Measurements from ENCODE around the gene ZNF273.
"Not testable (repeated sequence)": the region's sequence is repeated elsewhere in the genome, so short reads cannot be mapped to it uniquely, and the experiment has no call there.

ZNF273 gene

DNA sequence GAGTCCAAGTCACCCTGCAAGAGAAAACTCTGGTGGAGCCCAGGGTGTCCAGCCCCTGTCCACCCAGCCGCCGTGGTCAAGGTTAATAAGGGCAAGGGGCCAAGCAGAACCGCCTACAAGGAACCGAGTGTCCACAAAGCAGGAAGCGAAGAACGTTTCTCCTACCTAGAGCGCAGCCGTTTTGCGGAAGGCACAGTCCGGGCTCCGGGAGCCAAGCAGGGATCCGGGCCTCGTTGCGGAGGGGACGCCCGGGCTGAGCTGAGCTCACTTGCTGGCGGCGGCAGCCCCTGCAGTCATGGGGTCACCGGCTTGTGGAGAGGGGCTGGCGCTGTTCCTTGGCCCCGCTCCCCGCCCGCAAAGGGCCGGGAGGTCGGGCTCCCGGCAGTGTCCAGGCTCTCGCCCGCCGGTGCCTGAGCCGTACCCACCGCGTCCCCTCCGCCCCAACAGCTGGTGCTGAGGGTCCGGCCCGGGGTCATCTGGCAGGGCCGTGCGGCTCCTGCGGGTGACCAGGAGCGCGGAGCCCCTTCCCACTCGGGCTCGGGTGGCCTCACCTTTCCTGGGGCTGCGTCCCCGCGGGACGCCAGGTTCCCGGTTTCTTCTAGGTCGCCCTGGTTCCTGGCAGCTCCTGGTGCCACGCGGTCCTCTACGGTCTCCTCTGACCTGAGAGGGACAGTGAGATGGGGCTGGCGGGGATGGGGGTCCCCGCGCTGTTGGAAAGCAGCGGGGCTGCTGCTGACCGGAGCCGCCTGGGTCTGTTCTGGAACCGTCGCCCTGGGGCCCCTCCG lies 14.0 kb upstream of the ZNF273 start:
- peak; percentile 65 to 77 for DNase-seq
- TF ChIP-seq GATA1 (IDR thresholded peaks at IDR 0.05; ENCODE audit: low read depth, low read length) (no peak), POLR2A (IDR thresholded peaks at IDR 0.05; ENCODE audit: low read length) (no peak)

DNA sequence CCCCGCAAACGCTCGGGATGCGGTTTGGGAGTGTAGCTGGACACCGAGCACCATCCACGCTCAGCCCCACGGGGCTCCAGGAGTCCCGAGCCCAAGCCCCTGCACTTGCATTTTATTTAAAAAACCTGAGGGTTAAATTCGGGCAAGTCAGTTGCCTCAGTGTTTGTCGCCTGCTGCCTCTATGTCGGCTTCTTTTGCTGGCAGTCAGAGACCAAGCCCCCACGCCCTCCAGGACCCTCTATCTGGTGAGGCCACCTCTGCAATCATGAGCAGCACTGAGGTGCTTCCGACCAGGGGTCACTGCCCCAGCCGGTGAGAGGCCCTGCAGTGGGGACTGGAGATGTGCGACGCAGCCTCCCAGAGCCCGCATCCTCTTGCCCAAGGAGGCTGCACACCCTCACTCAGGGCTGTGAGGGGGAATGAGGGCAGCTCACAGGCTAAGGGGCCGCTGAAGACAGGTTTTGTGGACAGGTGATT lies 13.3 kb upstream of the ZNF273 start:
- TF ChIP-seq GATA1 (IDR thresholded peaks at IDR 0.05; ENCODE audit: low read depth, low read length) (no peak), POLR2A (IDR thresholded peaks at IDR 0.05; ENCODE audit: low read length) (no peak)
- peak; percentile 72 to 79 for DNase-seq

DNA sequence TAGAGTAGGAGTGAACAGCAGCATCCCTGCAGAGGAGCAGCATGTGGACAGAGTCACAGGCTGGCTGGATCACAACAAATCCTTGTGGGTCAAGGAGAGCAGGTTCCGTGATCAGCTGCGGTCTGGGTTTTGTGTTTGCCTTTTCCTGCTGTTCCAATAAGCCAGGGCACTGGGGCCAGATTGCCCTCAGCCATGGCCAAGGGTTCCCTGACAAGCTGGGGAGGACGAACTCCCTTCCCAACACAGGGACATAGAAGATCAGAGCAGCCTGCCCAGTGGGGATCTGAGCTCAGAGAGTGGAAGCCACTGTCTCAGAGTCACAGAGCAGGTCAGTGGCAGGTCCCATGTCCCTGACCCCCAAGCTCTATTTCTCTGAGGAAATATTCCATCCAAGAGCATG lies 12.8 kb upstream of the ZNF273 start:
- DNase-seq: peak in 1 of 2 experiments; percentile 49

DNA sequence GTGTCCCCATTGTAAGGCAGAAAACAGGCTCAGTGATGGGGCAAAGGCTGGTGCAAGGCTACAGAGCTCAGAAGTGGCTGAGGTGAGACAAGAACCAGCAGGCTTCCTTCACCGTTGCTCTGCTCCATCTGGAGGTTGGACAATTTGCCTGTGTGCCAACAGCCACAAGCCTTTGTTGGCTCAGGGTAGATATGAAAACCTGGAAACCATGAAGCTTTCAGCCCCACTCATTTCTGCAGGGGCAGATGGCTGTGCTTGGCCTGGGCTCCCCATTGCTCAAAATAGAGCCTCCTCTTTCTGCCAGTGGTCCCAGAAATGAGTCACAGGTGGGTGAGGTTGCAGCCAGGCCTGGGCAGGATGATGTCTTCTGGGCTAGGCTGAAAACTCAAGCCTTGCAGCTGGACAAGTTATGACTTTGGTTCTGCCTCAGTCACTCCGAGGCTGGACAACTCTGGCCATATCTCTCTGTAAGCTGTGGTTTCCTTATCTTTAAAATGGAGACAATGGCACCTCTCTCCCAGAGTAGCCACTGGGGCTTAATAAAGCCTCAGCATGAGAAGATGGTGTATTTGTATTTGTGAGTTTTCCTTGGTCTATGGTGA lies 12.2 kb upstream of the ZNF273 start:
- DNase-seq: peak; percentile 67 to 69
- TF ChIP-seq POLR2A (IDR thresholded peaks at IDR 0.05; ENCODE audit: low read length) (no peak), GATA1 (IDR thresholded peaks at IDR 0.05; ENCODE audit: low read depth, low read length) (no peak)

DNA sequence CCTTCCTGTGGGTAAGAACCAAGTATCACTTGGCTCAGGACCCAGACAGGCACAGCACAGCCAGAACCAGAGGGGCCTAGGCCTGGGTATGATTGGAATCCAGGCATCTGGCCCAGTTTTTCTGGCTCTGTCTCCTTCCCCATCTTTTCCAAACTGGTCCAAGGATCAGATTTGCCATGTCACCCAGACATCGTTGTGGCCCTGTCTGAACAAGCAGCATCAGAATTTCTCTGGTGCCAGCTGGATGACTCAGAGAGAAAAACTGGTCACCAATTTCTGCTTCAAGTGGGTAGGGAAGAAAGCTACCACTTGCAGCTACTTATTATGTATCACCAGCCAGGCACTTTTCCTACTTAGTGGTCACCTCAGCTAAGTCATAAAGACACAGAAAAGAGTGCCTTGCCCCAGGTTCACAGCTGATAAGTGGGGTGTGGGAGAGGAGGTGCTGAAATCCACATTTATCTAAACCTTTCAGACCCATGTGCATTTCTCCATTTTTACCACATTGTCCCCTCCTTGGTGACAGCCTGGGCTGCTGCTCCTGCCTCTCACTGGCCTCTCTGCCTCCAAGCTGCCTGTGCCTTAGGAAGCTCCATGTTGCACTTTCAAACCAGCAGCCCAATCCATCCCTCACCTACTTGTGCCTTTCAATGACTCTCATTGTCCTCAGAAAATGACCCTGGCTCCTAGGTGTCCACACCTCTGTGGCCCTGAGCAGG lies 11.6 kb upstream of the ZNF273 start:
- peak; percentile 63 for TF ChIP-seq POLR2A (IDR thresholded peaks at IDR 0.05; ENCODE audit: low read length)
- peak; percentile 80 to 92 for DNase-seq

DNA sequence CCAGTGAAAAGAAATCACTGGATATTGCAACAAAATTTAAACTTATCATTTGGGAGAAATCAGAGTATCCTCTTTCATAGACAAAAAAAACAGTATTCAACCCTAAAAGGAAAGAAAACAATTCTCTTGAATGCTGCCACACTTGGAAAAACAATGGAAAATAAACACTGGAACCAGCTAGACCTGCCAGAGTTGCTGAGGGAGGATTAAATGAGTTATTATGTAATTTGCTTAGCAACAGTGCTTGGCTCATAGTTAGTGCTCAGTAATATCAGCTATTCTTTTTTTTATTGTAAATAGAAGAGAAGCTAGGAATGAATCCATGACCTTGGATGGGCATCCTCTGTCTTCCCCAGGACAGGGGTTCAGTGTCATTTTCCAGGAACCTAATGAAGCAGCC lies 11.0 kb upstream of the ZNF273 start:
- DNase-seq: peak in 1 of 2 experiments; percentile 36
- no peak for TF ChIP-seq GATA1 (IDR thresholded peaks at IDR 0.05; ENCODE audit: low read depth, low read length)
- TF ChIP-seq POLR2A (IDR thresholded peaks at IDR 0.05; ENCODE audit: low read length): no peak

DNA sequence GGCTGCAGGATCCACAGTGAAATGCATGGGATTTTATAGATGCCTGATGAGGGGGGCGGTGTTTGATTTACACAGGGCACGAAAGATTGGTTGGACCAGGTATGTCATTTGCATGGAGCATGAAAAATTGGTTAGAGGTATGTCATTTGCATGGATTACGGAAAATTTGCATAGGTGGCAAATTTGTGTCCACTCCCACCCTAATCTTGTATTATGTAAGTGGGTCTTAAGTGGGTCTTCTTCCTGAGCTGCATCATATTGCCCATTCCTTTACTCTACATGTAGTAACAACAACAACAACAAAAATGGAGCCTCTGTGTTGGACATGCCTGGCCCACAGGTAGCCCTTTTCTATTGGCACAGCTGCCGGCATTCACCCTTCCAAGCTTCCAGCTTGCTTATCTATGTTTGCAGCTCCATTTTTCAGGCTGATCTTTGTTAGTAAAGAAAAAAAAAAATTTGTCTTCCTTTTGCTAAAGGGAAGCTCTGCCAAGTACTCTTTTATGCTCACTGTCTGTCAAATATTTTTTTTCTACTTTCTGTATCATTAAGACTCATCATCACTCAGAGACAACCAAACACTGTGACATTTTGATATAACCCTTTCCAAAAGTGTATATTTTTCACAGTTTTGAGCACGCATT lies 10.3 kb upstream of the ZNF273 start:
- peak; percentile 50 to 58 for DNase-seq
- TF ChIP-seq POLR2A (IDR thresholded peaks at IDR 0.05; ENCODE audit: low read length): no peak
- no peak for TF ChIP-seq GATA1 (IDR thresholded peaks at IDR 0.05; ENCODE audit: low read depth, low read length)

DNA sequence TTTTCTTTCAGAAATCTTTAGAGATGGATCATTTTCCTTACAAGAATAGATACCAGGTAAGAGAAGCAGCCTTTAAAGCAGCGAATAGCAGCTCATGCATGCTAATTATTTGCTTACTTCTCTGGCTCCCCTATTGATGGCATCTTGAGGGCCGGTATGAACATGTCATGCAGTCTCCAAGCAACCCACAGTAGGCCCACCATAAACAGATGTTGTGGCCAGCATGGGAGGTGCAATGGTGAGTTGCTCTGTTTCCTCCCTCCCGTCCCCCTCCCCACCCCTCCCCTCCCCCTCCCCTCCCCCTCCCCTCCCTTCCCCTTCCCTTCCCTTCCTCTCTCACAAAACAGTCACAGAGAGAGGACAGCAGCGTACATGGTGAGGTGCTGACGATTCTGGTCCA lies 9.7 kb upstream of the ZNF273 start:
- TF ChIP-seq POLR2A (IDR thresholded peaks at IDR 0.05; ENCODE audit: low read length) (no peak), GATA1 (IDR thresholded peaks at IDR 0.05; ENCODE audit: low read depth, low read length) (no peak)
- DNase-seq: peak; percentile 50 to 72

DNA sequence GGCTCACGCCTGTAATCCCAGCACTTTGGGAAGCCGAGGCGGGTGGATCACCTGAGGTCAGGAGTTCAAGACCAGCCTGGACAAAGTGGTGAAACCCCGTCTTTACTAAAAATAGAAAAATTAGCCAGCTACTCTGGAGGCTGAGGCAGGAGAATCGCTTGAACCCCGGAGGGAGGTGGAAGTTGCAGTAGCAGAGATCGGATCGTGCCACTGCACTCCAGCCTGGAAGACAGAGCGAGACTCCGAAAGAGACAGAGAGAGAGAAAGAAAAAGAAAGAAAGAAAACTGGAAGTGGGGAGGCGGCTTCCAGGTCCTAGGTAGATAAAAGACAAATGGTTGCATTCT lies 640 bp upstream of the ZNF273 start:
- DNase-seq: not testable (repeated sequence)

DNA sequence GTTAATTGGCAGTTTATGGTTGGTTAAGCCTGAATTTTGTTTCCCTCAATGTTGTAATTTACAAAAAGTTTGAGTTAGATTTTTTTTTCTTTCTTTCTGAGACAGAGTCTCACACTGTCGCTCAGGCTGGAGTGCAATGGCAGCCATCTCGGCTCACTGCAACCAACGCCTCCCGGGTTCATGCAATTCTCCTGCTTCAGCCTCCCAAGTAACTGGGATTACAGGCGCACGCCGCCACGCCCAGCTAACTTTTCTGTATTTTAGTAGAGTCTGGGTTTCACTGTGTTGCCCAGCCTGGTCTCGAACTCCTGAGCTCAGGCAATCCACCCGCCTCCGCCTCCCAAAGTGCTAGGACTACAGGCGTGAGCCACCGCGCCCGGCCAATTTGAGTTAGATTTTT lies 935 bp downstream of the ZNF273 start:
- DNase-seq: peak in 1 of 2 experiments; percentile 37
- TF ChIP-seq GATA1 (IDR thresholded peaks at IDR 0.05; ENCODE audit: low read depth, low read length) (no peak), POLR2A (IDR thresholded peaks at IDR 0.05; ENCODE audit: low read length) (no peak)

DNA sequence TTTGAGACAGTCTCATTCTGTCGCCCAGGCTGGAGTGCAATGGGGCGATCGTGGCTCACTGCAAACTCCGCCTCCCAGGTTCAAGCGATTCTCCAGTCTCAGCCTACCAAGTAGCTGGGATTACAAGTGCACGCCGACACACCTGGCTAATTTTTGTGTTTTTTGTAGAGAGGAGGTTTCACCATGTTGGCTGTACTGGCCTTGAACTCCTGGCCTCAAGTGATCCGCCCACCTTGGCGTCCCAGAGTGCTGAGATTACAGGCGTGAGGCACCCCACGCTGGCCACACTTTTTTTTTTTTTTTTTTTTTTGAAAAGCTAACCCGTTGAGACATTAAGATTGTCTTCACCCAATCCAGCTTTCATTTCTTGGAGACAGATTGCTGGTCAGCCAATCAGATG lies 2.1 kb downstream of the ZNF273 start:
- no peak for TF ChIP-seq POLR2A (IDR thresholded peaks at IDR 0.05; ENCODE audit: low read length)
- TF ChIP-seq GATA1 (IDR thresholded peaks at IDR 0.05; ENCODE audit: low read depth, low read length): no peak
- peak in 1 of 2 experiments; percentile 54 for DNase-seq

DNA sequence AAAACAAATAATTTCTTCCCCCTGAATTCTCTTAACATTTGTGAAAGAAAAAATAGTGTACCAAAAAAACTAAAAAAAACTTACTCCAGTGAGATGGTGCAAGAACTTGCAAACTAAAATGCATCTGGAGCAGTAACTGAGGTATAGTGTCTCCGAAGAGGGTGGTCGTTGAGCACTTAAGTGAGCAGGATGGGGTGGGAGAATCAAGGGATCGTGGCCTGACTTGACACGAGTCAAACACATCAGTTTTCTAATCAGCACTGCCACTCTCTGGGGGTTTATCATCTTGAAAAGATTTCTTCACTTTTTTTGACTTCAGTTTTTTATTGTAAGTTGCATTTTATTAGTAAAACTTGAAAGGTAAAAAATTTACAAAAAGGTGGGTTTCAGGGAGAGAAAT lies 2.5 kb downstream of the ZNF273 start:
- TF ChIP-seq GATA1 (IDR thresholded peaks at IDR 0.05; ENCODE audit: low read depth, low read length) (no peak), POLR2A (IDR thresholded peaks at IDR 0.05; ENCODE audit: low read length) (no peak)
- peak; percentile 46 to 55 for DNase-seq

DNA sequence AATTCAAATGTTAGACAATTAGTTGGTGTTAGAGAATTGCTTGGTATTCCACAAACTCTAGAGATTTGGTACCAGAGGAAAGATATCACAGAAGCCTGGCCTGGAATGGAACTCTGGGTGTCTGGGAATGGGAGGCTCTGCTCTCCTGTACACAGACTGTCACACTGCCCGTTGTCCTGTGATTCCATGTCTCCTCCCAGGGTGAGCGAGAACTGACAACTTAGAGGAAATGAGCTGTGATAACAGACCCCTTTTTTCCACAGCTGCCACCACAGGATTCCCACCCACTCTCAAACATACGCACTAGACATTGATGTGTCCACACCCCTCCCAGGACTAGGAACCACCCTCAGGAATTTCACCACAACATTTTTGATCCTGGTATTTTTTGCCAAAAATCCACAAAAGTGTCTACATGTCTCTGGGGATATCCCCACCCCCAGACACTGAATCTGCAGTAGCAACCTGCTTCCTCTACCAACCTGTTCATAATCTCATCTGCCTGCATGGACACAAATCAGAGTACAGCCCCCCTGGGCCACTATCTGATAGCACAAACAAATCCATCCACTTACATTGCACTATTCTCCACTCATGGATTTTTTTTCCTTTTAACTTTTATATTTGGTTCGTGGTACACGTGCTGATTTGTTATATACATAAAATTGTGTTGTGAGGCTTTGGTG lies 4.7 kb downstream of the ZNF273 start:
- TF ChIP-seq GATA1 (IDR thresholded peaks at IDR 0.05; ENCODE audit: low read depth, low read length) (no peak), POLR2A (IDR thresholded peaks at IDR 0.05; ENCODE audit: low read length) (no peak)
- peak in 1 of 2 experiments; percentile 39 for DNase-seq

DNA sequence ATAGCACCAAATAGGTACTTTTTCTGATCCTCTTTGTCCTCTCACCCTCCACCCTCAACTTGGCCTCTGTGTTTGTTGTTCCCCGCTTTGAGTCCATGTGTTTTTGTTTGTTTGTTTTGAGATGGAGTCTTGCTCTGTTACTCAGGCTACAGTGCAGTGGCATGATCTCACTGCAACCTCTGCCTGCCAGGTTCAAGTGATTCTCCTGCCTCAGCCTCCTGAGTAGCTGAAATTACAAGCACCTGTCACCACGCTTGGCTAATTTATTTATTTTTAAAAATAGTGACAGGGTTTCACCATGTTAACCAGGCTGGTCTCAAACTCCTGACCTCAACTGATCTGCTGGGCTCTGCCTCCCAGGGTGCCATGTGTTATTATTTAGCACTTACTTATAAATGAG lies 5.3 kb downstream of the ZNF273 start:
- DNase-seq: no peak
- no peak for TF ChIP-seq POLR2A (IDR thresholded peaks at IDR 0.05; ENCODE audit: low read length)
- no peak for TF ChIP-seq GATA1 (IDR thresholded peaks at IDR 0.05; ENCODE audit: low read depth, low read length)

All from erythroblast (primary cell).